B cell (primary cell): ENCODE measurements around the gene HYLS1.

Experiments used
- EZH2 ChIP-seq: IDR thresholded peaks from 2 replicates; pipeline ENCODE4 v1.6.1; 2012; ENCODE audit warnings: borderline replicate concordance, low read depth, mild to moderate bottlenecking, moderate library complexity, low read length; ENCODE audit not compliant: insufficient read depth, poor library complexity, severe bottlenecking
- TF ChIP-seq, protein P1 (sequence below): fragments of 200-600 bp; IDR thresholded peaks from one replicate; pipeline ENCODE4 v1.8.0; 2022; ENCODE audit warnings: antibody characterized with exemption, mild to moderate bottlenecking

GRCh38 chr11:125874556-125875124 lies 12.8 kb upstream of the HYLS1 start:
- TF ChIP-seq, protein P1, sequence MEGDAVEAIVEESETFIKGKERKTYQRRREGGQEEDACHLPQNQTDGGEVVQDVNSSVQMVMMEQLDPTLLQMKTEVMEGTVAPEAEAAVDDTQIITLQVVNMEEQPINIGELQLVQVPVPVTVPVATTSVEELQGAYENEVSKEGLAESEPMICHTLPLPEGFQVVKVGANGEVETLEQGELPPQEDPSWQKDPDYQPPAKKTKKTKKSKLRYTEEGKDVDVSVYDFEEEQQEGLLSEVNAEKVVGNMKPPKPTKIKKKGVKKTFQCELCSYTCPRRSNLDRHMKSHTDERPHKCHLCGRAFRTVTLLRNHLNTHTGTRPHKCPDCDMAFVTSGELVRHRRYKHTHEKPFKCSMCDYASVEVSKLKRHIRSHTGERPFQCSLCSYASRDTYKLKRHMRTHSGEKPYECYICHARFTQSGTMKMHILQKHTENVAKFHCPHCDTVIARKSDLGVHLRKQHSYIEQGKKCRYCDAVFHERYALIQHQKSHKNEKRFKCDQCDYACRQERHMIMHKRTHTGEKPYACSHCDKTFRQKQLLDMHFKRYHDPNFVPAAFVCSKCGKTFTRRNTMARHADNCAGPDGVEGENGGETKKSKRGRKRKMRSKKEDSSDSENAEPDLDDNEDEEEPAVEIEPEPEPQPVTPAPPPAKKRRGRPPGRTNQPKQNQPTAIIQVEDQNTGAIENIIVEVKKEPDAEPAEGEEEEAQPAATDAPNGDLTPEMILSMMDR: peak; percentile 74
- TF ChIP-seq EZH2: no peak
